GM23338 (cell line): Measurements from ENCODE around the gene BBOF1. TPM values are rescaled to one million over a fixed set of nuclear protein-coding genes. Genes with fewer than 3 reads are reported as not detected.
A peak's percentile ranks its signal among the peaks of the same experiment; 100 is the strongest.

ENCODE experiments used
- ATAC-seq: fragments of 200-7000 bp; cut with Tn5 transposase; 3 replicates; pipeline ENCODE4 v1.9.1; 2020
- DNase-seq: peaks from one replicate; pipeline ENCODE4 v3.0.0-alpha.2; 2015; ENCODE audit warnings: low spot score
- H2AFZ ChIP-seq: fragments of 200-600 bp; sonication (generic); 2 replicates; pipeline ENCODE4 v1.8.0; 2016; ENCODE audit warnings: antibody characterized with exemption, mild to moderate bottlenecking, moderate library complexity
- H3F3A ChIP-seq: fragments of 200-600 bp; sonication (generic); replicated peaks from 2 replicates; pipeline ENCODE4 v1.8.0; 2017; ENCODE audit warnings: antibody characterized with exemption, mixed run types, low read depth
- H3K27ac ChIP-seq: fragments of 200-600 bp; sonication (generic); 2 replicates; pipeline ENCODE4 v1.6.1; 2016; ENCODE audit warnings: low read depth
- H3K27me3 ChIP-seq: fragments of 200-600 bp; sonication (generic); 2 replicates; pipeline ENCODE4 v1.8.0; 2016; ENCODE audit warnings: mild to moderate bottlenecking, mixed run types, moderate library complexity; ENCODE audit not compliant: insufficient read depth
- H3K36me3 ChIP-seq: fragments of 200-600 bp; sonication (generic); 2 replicates; pipeline ENCODE4 v1.8.0; 2016; ENCODE audit warnings: mild to moderate bottlenecking; ENCODE audit not compliant: insufficient read depth
- H3K4me1 ChIP-seq: fragments of 200-600 bp; sonication (generic); 2 replicates; pipeline ENCODE4 v1.8.0; 2016; ENCODE audit warnings: mild to moderate bottlenecking, moderate library complexity; ENCODE audit not compliant: insufficient read depth
- H3K4me2 ChIP-seq: fragments of 200-600 bp; sonication (generic); 2 replicates; pipeline ENCODE4 v1.7.1; 2017; ENCODE audit warnings: mixed run types
- H3K4me3 ChIP-seq: fragments of 200-600 bp; sonication (generic); 2 replicates; pipeline ENCODE4 v1.6.1; 2016; ENCODE audit warnings: mixed run types
- H3K79me2 ChIP-seq: fragments of 200-600 bp; sonication (generic); replicated peaks from 2 replicates; pipeline ENCODE4 v1.8.0; 2017; ENCODE audit warnings: mild to moderate bottlenecking; ENCODE audit not compliant: insufficient read depth
- H3K9me2 ChIP-seq: fragments of 200-600 bp; sonication (generic); 2 replicates; pipeline ENCODE4 v1.8.0; 2017; ENCODE audit not compliant: insufficient read depth
- H4K20me1 ChIP-seq: fragments of 200-600 bp; sonication (generic); replicated peaks from 2 replicates; pipeline ENCODE4 v1.8.0; 2017; ENCODE audit warnings: mild to moderate bottlenecking; ENCODE audit not compliant: insufficient read depth
- H3K27ac Mint-ChIP-seq: 2 replicates; pipeline ENCODE4 v1.8.0; 2020; ENCODE audit warnings: inconsistent platforms, mild to moderate bottlenecking, moderate library complexity, mixed read lengths
- H3K27me3 Mint-ChIP-seq: 3 replicates; pipeline ENCODE4 v1.8.0; 2022; ENCODE audit warnings: low read depth, mild to moderate bottlenecking, moderate library complexity, mixed read lengths, inconsistent platforms; ENCODE audit not compliant: insufficient read depth, poor library complexity
- H3K36me3 Mint-ChIP-seq: 3 replicates; pipeline ENCODE4 v1.8.0; 2021; ENCODE audit warnings: low read depth, mild to moderate bottlenecking, inconsistent platforms, moderate library complexity, mixed read lengths
- H3K4me1 Mint-ChIP-seq: 3 replicates; pipeline ENCODE4 v1.8.0; 2020; ENCODE audit warnings: mild to moderate bottlenecking, inconsistent platforms, mixed read lengths
- H3K4me3 Mint-ChIP-seq: 3 replicates; pipeline ENCODE4 v1.8.0; 2021; ENCODE audit warnings: moderate library complexity, mild to moderate bottlenecking, inconsistent platforms, mixed read lengths
- H3K9me3 Mint-ChIP-seq: 3 replicates; pipeline ENCODE4 v1.8.0; 2020; ENCODE audit warnings: moderate library complexity, mild to moderate bottlenecking, inconsistent platforms, mixed read lengths
- CTCF ChIP-seq, 2 experiments: fragments of 200-600 bp in 1 of 2; sonication (generic) in 1 of 2; conservative IDR thresholded peaks; 2 replicates each; pipeline versions ENCODE4 v1.5.1 to v1.6.1; 2016 to 2017; ENCODE audit warnings: antibody characterized with exemption in 2 of 2, low read depth in 2 of 2, mild to moderate bottlenecking in 2 of 2, moderate library complexity in 1 of 2
- EZH2 ChIP-seq: fragments of 200-600 bp; sonication (generic); IDR thresholded peaks from one replicate; pipeline ENCODE4 v1.8.0; 2017; ENCODE audit warnings: antibody characterized with exemption, mild to moderate bottlenecking, low read depth; ENCODE audit not compliant: unreplicated experiment
- EZH2phosphoT487 ChIP-seq: fragments of 200-600 bp; sonication (generic); IDR thresholded peaks from one replicate; pipeline ENCODE4 v1.8.1; 2018; ENCODE audit warnings: antibody characterized with exemption; ENCODE audit not compliant: unreplicated experiment
- JUNB ChIP-seq: IDR thresholded peaks from one replicate; pipeline ENCODE4 v1.6.1; 2016; ENCODE audit warnings: antibody characterized with exemption; ENCODE audit not compliant: unreplicated experiment
- NANOG ChIP-seq: IDR thresholded peaks from 2 replicates; pipeline ENCODE4 v1.6.1; 2016; ENCODE audit warnings: antibody characterized with exemption, borderline replicate concordance
- REST ChIP-seq: IDR thresholded peaks from one replicate; pipeline ENCODE4 v1.6.1; 2018; ENCODE audit warnings: antibody characterized with exemption; ENCODE audit not compliant: unreplicated experiment
- polyA plus RNA-seq: library from polyadenylated mRNA; unstranded; fragments of >200 nt; fragmentation: Nextera tagmentation; extraction: Ambion mirVana; gene quantifications from 2 replicates; pipeline ENCODE4 v1.2.1, GENCODE V29; 2016
- total RNA-seq: library from RNA; depleted of rRNA; stranded (reverse); fragments of >200 nt; shearing (Covaris generic); gene quantifications from 2 replicates; pipeline ENCODE4 v1.2.3, GENCODE V29; 2014

Gene BBOF1
- total and polyA plus RNA-seq, 2 experiments from 2014 or later = 0.24 to 0.53 TPM

DNA sequence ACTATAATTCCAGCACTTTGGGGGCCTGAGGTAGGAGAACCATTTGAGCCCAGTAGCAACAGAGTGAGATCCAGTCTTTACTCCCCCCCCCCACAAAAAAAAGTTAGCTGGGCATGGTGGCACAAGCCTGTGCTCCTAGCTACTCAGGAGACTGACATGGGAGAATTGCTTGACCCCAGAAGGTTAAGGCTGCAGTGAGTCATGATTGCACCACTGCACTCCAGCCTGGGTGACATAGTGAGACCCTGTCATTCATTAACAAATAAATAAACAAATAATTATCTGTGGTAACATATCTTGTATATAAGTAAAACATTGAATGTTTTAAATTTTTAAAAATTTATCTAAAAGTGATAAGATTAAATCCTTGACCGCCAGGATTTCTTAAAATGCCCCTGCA, 4.8 kb upstream of the BBOF1 start:
- H3K27me3 ChIP-seq = peaks cover 9% of the 10 kb centered on the region
- no peaks in the 10 kb centered on the region for H3K36me3 ChIP-seq
- ATAC-seq (no peak), DNase-seq (no peak)
- Mint-ChIP-seq H3K4me3 (no peak overlapping the region), H3K27ac (no peak overlapping the region), H3K4me1 (no peaks in the 10 kb centered on the region; the same call in 2 of the 3 replicates), H3K9me3 (no peaks in the 10 kb centered on the region), H3K36me3 (no peaks in the 10 kb centered on the region), H3K27me3 (peaks cover 8% of the 10 kb centered on the region)
- H3K79me2 ChIP-seq = no peaks in the 10 kb centered on the region
- no peak for TF ChIP-seq EZH2phosphoT487
- no peak overlapping the region for H3K4me2 ChIP-seq
- no peak overlapping the region for H2AFZ ChIP-seq
- H3K4me1 ChIP-seq = no peaks in the 10 kb centered on the region
- no peak overlapping the region for H3K4me3 ChIP-seq
- no peak overlapping the region for H3K27ac ChIP-seq
- no peaks in the 10 kb centered on the region for H4K20me1 ChIP-seq
- H3K9me2 ChIP-seq = no peaks in the 10 kb centered on the region
- no peaks in the 10 kb centered on the region for H3F3A ChIP-seq

DNA sequence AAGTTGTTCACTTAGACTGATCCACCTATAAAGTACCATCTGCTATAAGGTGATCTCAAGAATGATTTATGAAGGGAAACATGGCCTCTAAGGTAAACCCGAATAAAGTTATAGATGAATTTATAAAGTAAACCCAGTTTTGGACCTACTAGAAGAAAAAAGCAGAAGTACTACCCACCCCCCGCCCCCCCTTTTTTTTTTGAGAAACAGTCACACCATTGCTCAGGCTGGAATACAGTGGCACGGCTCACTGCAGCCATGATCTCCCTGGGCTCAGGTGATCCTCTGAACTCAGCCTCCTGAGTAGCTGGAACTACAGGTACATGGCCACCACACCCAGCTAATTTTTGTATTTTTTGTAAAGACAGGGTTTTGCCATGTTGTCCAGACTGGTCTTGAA, 4.0 kb upstream of the BBOF1 start:
- no peak overlapping the region for H3K4me3 Mint-ChIP-seq
- Histone ChIP-seq H3K4me2 (no peak overlapping the region), H3K4me3 (no peak overlapping the region), H3K9me2 (no peaks in the 10 kb centered on the region), H3K27ac (no peak overlapping the region), H4K20me1 (no peaks in the 10 kb centered on the region), H3K4me1 (no peaks in the 10 kb centered on the region; the same call in 1 of the 2 replicates), H3F3A (no peaks in the 10 kb centered on the region), H2AFZ (no peak overlapping the region), H3K79me2 (no peaks in the 10 kb centered on the region), H3K36me3 (no peaks in the 10 kb centered on the region), H3K27me3 (peaks cover 9% of the 10 kb centered on the region)
- DNase-seq (no peak), ATAC-seq (no peak)
- no peak overlapping the region for H3K27ac Mint-ChIP-seq
- no peaks in the 10 kb centered on the region for H3K9me3 Mint-ChIP-seq
- no peak for TF ChIP-seq EZH2
- H3K36me3 Mint-ChIP-seq = no peaks in the 10 kb centered on the region
- peaks cover 12% of the 10 kb centered on the region for H3K27me3 Mint-ChIP-seq
- H3K4me1 Mint-ChIP-seq = no peaks in the 10 kb centered on the region; the same call in 2 of the 3 replicates

GRCh38 chr14:74015963-74016362, 3.2 kb upstream of the BBOF1 start:
- Mint-ChIP-seq H3K27me3 (peaks cover 12% of the 10 kb centered on the region), H3K36me3 (no peaks in the 10 kb centered on the region), H3K4me1 (no peaks in the 10 kb centered on the region; the same call in 2 of the 3 replicates), H3K4me3 (no peak overlapping the region), H3K27ac (no peak overlapping the region), H3K9me3 (no peaks in the 10 kb centered on the region)
- no peak overlapping the region for H3K4me2 ChIP-seq
- peaks cover 9% of the 10 kb centered on the region for H3K27me3 ChIP-seq
- H3K36me3 ChIP-seq = no peaks in the 10 kb centered on the region
- DNase-seq = no peak
- no peak overlapping the region for H3K27ac ChIP-seq
- no peak for ATAC-seq
- no peak overlapping the region for H3K4me3 ChIP-seq
- no peaks in the 10 kb centered on the region for H3K79me2 ChIP-seq
- no peaks in the 10 kb centered on the region for H3K9me2 ChIP-seq
- no peak for TF ChIP-seq JUNB
- H2AFZ ChIP-seq = no peak overlapping the region
- H4K20me1 ChIP-seq = no peaks in the 10 kb centered on the region
- no peaks in the 10 kb centered on the region for H3F3A ChIP-seq
- H3K4me1 ChIP-seq = no peaks in the 10 kb centered on the region; the same call in 1 of the 2 replicates

GRCh38 chr14:74018174-74018585, 969 bp upstream of the BBOF1 start:
- peak overlapping the region; percentile 90 for H3K4me3 Mint-ChIP-seq
- DNase-seq (no peak), ATAC-seq (no peak)
- H3K36me3 ChIP-seq = no peaks in the 10 kb centered on the region
- H3K79me2 ChIP-seq = no peaks in the 10 kb centered on the region
- H3K36me3 Mint-ChIP-seq = no peaks in the 10 kb centered on the region
- no peaks in the 10 kb centered on the region for H3K9me2 ChIP-seq
- peak overlapping the region; percentile 98 for H3K4me2 ChIP-seq
- peak overlapping the region; percentile 99 for H2AFZ ChIP-seq
- no peak overlapping the region for H3K27ac Mint-ChIP-seq
- no peaks in the 10 kb centered on the region; the same call in 2 of the 3 replicates for H3K4me1 Mint-ChIP-seq
- H3K4me3 ChIP-seq = peak overlapping the region; percentile 93
- TF ChIP-seq NANOG = no peak
- TF ChIP-seq CTCF (conservative IDR thresholded peaks at IDR 0.05; ENCODE audit: low read depth in 2 of 2) = no peak
- TF ChIP-seq REST = no peak
- H3K27ac ChIP-seq = no peak overlapping the region
- H3K4me1 ChIP-seq = no peaks in the 10 kb centered on the region; the same call in 1 of the 2 replicates
- no peaks in the 10 kb centered on the region for H3K9me3 Mint-ChIP-seq
- H4K20me1 ChIP-seq = no peaks in the 10 kb centered on the region
- peaks cover 14% of the 10 kb centered on the region for H3K27me3 Mint-ChIP-seq
- H3K27me3 ChIP-seq = peaks cover 9% of the 10 kb centered on the region
- no peaks in the 10 kb centered on the region for H3F3A ChIP-seq
